ENCODE data around the gene CNOT1.

DNA sequence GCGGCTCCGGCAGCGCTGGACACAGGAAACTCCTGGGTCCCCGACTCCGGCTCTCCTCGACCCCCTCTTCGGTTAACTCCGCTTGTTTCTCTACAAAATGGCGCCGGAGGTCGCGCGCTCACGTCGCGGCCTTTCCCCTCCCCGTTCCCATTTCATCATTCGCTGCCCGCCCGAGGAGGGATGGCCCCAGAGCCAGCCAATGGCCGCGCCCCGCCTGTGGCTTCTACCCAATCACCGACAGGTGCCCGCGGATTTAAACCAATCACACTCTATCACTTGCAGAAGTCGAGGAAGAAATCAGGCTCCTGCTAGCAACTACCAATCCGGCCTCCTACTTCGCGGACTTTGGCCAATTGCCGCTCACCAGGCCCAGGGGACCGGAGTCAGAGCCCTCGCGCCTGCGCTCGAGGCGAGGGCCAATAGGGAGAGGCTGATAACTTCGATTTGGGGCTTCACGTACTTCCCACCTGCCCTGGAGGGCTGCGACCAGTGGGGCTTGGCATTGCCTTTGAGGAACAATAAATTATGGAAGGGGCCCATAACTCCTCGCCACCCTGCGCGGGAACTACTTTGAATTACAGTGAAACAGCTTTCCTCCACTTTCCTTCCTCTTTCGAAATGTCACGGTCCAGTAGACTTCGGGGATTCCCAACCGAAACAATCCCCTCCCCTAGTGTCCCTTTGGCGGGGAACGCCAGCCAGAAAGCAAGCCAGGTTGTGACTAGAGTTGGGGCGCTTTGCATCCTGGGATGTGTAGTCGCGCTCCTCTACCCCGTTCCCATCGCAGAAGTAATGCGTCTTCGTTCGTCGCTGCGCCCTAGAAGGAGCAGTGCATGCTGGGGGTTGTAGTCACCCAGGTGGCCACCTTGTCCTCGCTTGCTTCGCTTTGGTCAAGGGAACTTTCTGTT, at the start of gene CNOT1:
- TF ChIP-seq EZH2 (optimal IDR thresholded peaks at IDR 0.05; ENCODE audit: low read depth, low read length) = no peak
- TF ChIP-seq, protein P1, sequence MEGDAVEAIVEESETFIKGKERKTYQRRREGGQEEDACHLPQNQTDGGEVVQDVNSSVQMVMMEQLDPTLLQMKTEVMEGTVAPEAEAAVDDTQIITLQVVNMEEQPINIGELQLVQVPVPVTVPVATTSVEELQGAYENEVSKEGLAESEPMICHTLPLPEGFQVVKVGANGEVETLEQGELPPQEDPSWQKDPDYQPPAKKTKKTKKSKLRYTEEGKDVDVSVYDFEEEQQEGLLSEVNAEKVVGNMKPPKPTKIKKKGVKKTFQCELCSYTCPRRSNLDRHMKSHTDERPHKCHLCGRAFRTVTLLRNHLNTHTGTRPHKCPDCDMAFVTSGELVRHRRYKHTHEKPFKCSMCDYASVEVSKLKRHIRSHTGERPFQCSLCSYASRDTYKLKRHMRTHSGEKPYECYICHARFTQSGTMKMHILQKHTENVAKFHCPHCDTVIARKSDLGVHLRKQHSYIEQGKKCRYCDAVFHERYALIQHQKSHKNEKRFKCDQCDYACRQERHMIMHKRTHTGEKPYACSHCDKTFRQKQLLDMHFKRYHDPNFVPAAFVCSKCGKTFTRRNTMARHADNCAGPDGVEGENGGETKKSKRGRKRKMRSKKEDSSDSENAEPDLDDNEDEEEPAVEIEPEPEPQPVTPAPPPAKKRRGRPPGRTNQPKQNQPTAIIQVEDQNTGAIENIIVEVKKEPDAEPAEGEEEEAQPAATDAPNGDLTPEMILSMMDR (IDR thresholded peaks at IDR 0.05; ENCODE audit: low read length) = no peak

All from MM.1S (cell line).